ENCODE data around the gene NR6A1. TPM values are rescaled to one million over a fixed set of nuclear protein-coding genes. Genes with fewer than 3 reads are reported as not detected.

NR6A1 gene
- total and polyA plus RNA-seq, 2 of the 13 experiments (the other 11 are each of a cell fraction or from before 2014, with no cell fraction given) = 28.1 to 31.5 TPM

GRCh38 chr9:124761196-124761595 is 9.9 kb downstream of the NR6A1 start:
- Histone ChIP-seq H3K9me3 (ENCODE audit: low read length) (no peaks in the 10 kb centered on the region), H3K27me3 (ENCODE audit: control insufficient read depth in 1 of 2, insufficient read depth in 2 of 2, low read length in 2 of 2) (no peaks in the 10 kb centered on the region; a peak in 1 of 5 replicates), H3K27ac (ENCODE audit: extremely low read length, insufficient read depth, low read length) (no peak overlapping the region), H2AFZ (ENCODE audit: low read length) (no peak overlapping the region), H3K9ac (ENCODE audit: insufficient read depth, low read depth, low read length) (no peak overlapping the region), H3K4me2 (ENCODE audit: low read depth, low read length) (no peak overlapping the region), H3K4me1 (ENCODE audit: insufficient read depth, low read length) (peaks cover 73% of the 10 kb centered on the region), H3K4me3 (replicated peaks in 1 of 3; ENCODE audit: insufficient read depth in 1 of 3, low read depth in 2 of 3, low read length in 3 of 3) (no peak overlapping the region), H3K79me2 (ENCODE audit: insufficient read depth, low read length) (peaks cover 94% of the 10 kb centered on the region), H3K36me3 (replicated peaks in 1 of 2; ENCODE audit: control insufficient read depth in 1 of 2, insufficient read depth in 2 of 2, low read length in 2 of 2) (no peaks in the 10 kb centered on the region), H4K20me1 (ENCODE audit: insufficient read depth, low read length) (peaks cover 10% of the 10 kb centered on the region; the same call in 1 of the 2 replicates)
- WGBS (ENCODE audit: low lambda C conversion rate) = 95% methylated on average over 2 of the region's 2 CpGs
- no peak for TF ChIP-seq RBM22 (optimal IDR thresholded peaks at IDR 0.05; ENCODE audit: low read length)
- no peak for TF ChIP-seq HNF1A (IDR thresholded peaks at IDR 0.05; ENCODE audit: low read depth)
- no peak for TF ChIP-seq HNF1A (CRISPR knock-in tag; IDR thresholded peaks at IDR 0.05; ENCODE audit: borderline replicate concordance)
- no peak for TF ChIP-seq MED1 (CRISPR knock-in tag; IDR thresholded peaks at IDR 0.05)
- TF ChIP-seq ZBTB49 (CRISPR knock-in tag; IDR thresholded peaks at IDR 0.05; ENCODE audit: borderline replicate concordance) = no peak
- TF ChIP-seq ZBTB39 (CRISPR knock-in tag; IDR thresholded peaks at IDR 0.05) = no peak
- in situ Hi-C loops (cut with HindIII; ENCODE audit: extremely low pct_ligation_motif_present, low pct_unique_long_range_greater_than_20kb) = no loop called here
- DNase-seq (ENCODE audit: low spot score) (no peak), ATAC-seq (no peak), FAIRE-seq (no peak)
- intact Hi-C loops (cut with micrococcal nuclease; ENCODE audit: unreplicated experiment) = no loop called here
- ChIA-PET CTCF (ENCODE audit: low intra/inter-chr PET ratio, low total read pairs) (no interaction called here), POLR2A (interaction anchor here (1.6 kb wide), 1 partner anchor 9 kb away, joined by 4 read pairs; no protein-coding TSS in a partner anchor)
- no TSS peak for BruUV-seq (replicated peaks)
